ENCODE results near the gene CWC27.
"Not testable (repeated sequence)": the region's sequence is repeated elsewhere in the genome, so short reads cannot be mapped to it uniquely, and the experiment has no call there.

Gene CWC27

GRCh38 chr5:64789457-64789856 is 20.7 kb downstream of the CWC27 start:
- DNase-seq, result no peak

GRCh38 chr5:64790210-64790609 is 21.5 kb downstream of the CWC27 start:
- no peak for DNase-seq

GRCh38 chr5:64792469-64792868 is 23.7 kb downstream of the CWC27 start:
- no peak for DNase-seq

- no peak for DNase-seq
Observed at GRCh38 chr5:64794053-64794770, 25.5 kb downstream of the CWC27 start.

GRCh38 chr5:64796301-64796700 is 27.6 kb downstream of the CWC27 start:
- DNase-seq, result no peak

- no peak for DNase-seq
Observed at GRCh38 chr5:64800926-64801325, 32.2 kb downstream of the CWC27 start.

GRCh38 chr5:64806537-64806936 is 37.8 kb downstream of the CWC27 start:
- DNase-seq, result no peak

GRCh38 chr5:64807520-64807919 is 38.8 kb downstream of the CWC27 start:
- DNase-seq, result no peak

- no peak for DNase-seq
Observed at GRCh38 chr5:64811050-64811640, 42.4 kb downstream of the CWC27 start.

- no peak for DNase-seq
Observed at GRCh38 chr5:64814073-64814472, 45.3 kb downstream of the CWC27 start.

- DNase-seq, result no peak
Observed at GRCh38 chr5:64818245-64818644, 49.5 kb downstream of the CWC27 start.

- not testable (repeated sequence) for DNase-seq
Observed at GRCh38 chr5:64819345-64819744, 50.6 kb downstream of the CWC27 start.

GRCh38 chr5:64822320-64822719 is 53.6 kb downstream of the CWC27 start:
- DNase-seq, result no peak

- DNase-seq, result no peak
Observed at GRCh38 chr5:64826541-64826940, 57.8 kb downstream of the CWC27 start.

- no peak for DNase-seq
Observed at GRCh38 chr5:64827703-64828102, 59.0 kb downstream of the CWC27 start.

GRCh38 chr5:64830650-64831049 is 61.9 kb downstream of the CWC27 start:
- DNase-seq, result not testable (repeated sequence)

GRCh38 chr5:64831996-64832395 is 63.3 kb downstream of the CWC27 start:
- no peak for DNase-seq

GRCh38 chr5:64834037-64834436 is 65.3 kb downstream of the CWC27 start:
- no peak for DNase-seq

GRCh38 chr5:64834611-64835010 is 65.9 kb downstream of the CWC27 start:
- no peak for DNase-seq

GRCh38 chr5:64835266-64835665 is 66.5 kb downstream of the CWC27 start:
- DNase-seq, result no peak

- no peak for DNase-seq
Observed at GRCh38 chr5:64836190-64836755, 67.5 kb downstream of the CWC27 start.

GRCh38 chr5:64836786-64837185 is 68.1 kb downstream of the CWC27 start:
- DNase-seq, result no peak

GRCh38 chr5:64838376-64838775 is 69.6 kb downstream of the CWC27 start:
- no peak for DNase-seq

- no peak for DNase-seq
Observed at GRCh38 chr5:64838803-64839202, 70.1 kb downstream of the CWC27 start.

GRCh38 chr5:64839936-64840335 is 71.2 kb downstream of the CWC27 start:
- no peak for DNase-seq
